ENCODE measurements around the gene H6PD.
A peak's percentile ranks its signal among the peaks of the same experiment; 100 is the strongest.

H6PD gene

DNA sequence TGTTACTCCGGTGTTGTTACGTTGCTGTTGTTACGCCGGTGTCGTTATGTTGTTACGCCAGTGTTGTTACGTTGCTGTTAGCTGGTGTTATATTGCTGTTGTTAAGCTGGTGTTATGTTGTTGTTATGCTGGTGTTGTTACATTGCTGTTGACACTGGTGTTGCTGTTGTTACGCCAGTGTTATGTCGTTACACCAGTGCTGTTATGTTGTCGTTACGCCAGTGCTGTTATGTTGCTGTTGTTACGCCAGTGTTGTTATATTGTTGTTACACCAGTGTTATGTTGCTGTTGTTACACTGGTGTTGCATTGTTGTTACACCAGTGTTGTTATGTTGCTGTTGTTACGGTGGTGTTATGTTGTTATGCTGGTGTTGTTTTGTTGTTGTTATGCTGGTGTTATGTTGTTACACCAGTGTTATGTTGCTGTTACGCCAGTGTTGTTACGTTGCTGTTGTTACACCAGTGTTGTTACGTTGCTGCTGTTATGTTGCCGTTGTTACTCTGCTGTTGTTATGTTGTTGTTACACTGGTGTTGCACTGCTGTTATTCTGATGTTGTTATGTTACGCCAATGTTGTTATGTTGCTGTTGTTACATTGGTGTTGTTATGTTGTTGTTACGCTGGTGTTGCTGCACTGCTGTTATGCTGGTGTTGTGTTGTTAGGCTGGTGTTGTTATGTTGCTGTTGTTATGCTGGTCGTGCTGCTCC, 25.6 kb downstream of the H6PD start:
- WGBS, 2 experiments (ENCODE audit: insufficient coverage in 2 of 2): 92 to 95% methylated on average over 15 to 19 of the region's 20 CpGs
- Histone ChIP-seq H3K9me3 (ENCODE audit: control insufficient read depth, low read length) (peaks cover 21% of the 10 kb centered on the region), H3K4me1 (ENCODE audit: control insufficient read depth, insufficient read depth, low read length, poor library complexity, severe bottlenecking) (no peaks in the 10 kb centered on the region), H3K36me3 (ENCODE audit: control insufficient read depth, insufficient read depth, low read length) (peaks cover 4% of the 10 kb centered on the region), H3K27ac (ENCODE audit: low read depth, low read length, severe bottlenecking) (no peak overlapping the region), H3K4me3 (ENCODE audit: extremely low read depth, insufficient read depth, low read length, poor library complexity, severe bottlenecking) (no peak overlapping the region)

DNA sequence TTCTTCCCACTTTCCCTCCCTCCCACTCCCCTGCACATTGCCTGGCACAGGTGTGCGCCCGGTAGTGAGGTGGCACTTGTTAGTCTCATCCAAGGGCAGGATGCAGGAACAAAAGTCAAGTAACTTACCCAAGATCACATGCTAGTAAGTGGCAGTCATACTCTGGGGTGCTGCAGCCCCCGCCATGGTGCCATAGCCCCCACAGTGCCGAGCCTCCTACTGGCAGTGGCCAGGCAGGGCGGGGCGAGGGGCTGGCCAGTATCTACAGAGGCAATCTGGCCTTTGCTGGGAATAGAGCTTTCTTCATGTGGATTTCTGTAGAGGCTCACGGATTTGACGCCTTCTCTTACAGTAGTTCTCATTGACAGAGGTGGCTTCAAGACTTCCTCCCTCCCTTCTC, 26.9 kb downstream of the H6PD start:
- peaks cover 4% of the 10 kb centered on the region for H3K36me3 ChIP-seq (ENCODE audit: control insufficient read depth, insufficient read depth, low read length)
- peaks cover 21% of the 10 kb centered on the region for H3K9me3 ChIP-seq (ENCODE audit: control insufficient read depth, low read length)
- no peak overlapping the region for H3K27ac ChIP-seq (ENCODE audit: low read depth, low read length, severe bottlenecking)
- WGBS, 2 experiments (ENCODE audit: insufficient coverage in 2 of 2): 88 to 95% methylated on average over 8 of the region's 8 CpGs
- H3K4me1 ChIP-seq (ENCODE audit: control insufficient read depth, insufficient read depth, low read length, poor library complexity, severe bottlenecking): peaks cover 8% of the 10 kb centered on the region
- H3K4me3 ChIP-seq (ENCODE audit: extremely low read depth, insufficient read depth, low read length, poor library complexity, severe bottlenecking): no peak overlapping the region

DNA sequence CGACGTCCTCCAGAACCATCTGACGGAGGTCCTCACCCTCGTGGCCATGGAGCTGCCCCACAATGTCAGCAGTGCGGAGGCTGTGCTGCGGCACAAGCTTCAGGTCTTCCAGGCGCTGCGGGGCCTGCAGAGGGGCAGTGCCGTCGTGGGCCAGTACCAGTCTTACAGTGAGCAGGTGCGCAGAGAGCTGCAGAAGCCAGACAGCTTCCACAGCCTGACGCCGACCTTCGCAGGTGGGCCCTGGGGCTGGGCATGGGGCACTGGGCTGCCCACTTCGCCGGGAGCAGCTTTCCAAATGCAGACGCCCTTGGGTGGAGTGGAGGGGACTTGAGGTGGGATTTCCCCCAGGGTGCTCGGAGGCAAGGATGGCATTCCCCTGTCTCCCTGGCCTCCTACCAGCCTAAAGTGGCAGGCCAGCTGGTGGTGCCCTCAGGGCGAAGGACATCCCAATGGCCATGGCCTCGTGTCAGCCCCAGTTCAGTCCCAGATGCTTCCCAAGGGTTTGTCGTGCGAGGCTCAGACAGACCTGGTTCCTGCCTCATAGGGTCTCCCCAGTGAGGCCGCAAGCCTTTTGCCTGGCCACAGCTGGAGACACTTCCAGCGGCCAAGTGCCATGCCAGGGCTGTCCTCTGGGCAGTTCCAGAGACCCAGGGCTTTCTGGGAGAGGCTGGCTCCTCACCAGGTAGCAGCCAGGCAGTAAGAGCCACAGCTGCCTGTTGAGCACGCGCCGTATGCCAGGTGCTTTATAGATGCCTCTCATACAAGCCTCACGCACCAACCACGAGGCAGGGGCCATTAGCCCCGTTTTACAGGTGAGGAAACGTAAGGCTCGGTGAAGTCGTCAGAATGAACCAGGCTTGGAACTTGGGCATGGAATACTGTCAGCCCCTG, 27.8 kb downstream of the H6PD start:
- Histone ChIP-seq H3K4me1 (ENCODE audit: control insufficient read depth, insufficient read depth, low read length, poor library complexity, severe bottlenecking) (peaks cover 9% of the 10 kb centered on the region), H3K36me3 (ENCODE audit: control insufficient read depth, insufficient read depth, low read length) (peaks cover 4% of the 10 kb centered on the region), H3K9me3 (ENCODE audit: control insufficient read depth, low read length) (peaks cover 21% of the 10 kb centered on the region), H3K27ac (ENCODE audit: low read depth, low read length, severe bottlenecking) (no peak overlapping the region), H3K4me3 (ENCODE audit: extremely low read depth, insufficient read depth, low read length, poor library complexity, severe bottlenecking) (no peak overlapping the region)
- 95 to 96% methylated on average over 30 to 32 of the region's 33 CpGs for WGBS, 2 experiments (ENCODE audit: insufficient coverage in 2 of 2)

DNA sequence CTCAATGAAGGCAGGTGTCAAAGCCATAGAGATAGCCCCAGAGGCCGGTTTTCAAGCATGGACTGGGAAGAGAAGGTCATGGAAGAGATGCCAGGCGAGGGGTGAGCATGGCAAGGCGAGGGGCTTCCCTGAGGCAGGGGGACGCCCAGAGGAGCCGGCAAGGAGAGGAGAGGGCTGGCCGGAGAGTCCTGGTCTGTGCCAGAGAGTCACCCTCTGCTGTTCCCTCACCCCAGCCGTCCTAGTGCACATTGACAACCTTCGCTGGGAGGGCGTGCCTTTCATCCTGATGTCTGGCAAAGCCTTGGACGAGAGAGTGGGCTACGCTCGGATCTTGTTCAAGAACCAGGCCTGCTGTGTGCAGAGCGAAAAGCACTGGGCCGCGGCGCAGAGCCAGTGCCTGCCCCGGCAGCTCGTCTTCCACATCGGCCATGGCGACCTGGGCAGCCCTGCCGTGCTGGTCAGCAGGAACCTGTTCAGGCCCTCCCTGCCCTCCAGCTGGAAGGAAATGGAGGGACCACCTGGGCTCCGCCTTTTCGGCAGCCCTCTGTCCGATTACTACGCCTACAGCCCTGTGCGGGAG, 28.8 kb downstream of the H6PD start:
- Histone ChIP-seq H3K9me3 (ENCODE audit: control insufficient read depth, low read length) (peaks cover 18% of the 10 kb centered on the region), H3K4me1 (ENCODE audit: control insufficient read depth, insufficient read depth, low read length, poor library complexity, severe bottlenecking) (peaks cover 9% of the 10 kb centered on the region), H3K4me3 (ENCODE audit: extremely low read depth, insufficient read depth, low read length, poor library complexity, severe bottlenecking) (no peak overlapping the region), H3K36me3 (ENCODE audit: control insufficient read depth, insufficient read depth, low read length) (peaks cover 4% of the 10 kb centered on the region), H3K27ac (ENCODE audit: low read depth, low read length, severe bottlenecking) (no peak overlapping the region)
- 94 to 96% methylated on average over 22 to 26 of the region's 26 CpGs for WGBS, 2 experiments (ENCODE audit: insufficient coverage in 2 of 2)

DNA sequence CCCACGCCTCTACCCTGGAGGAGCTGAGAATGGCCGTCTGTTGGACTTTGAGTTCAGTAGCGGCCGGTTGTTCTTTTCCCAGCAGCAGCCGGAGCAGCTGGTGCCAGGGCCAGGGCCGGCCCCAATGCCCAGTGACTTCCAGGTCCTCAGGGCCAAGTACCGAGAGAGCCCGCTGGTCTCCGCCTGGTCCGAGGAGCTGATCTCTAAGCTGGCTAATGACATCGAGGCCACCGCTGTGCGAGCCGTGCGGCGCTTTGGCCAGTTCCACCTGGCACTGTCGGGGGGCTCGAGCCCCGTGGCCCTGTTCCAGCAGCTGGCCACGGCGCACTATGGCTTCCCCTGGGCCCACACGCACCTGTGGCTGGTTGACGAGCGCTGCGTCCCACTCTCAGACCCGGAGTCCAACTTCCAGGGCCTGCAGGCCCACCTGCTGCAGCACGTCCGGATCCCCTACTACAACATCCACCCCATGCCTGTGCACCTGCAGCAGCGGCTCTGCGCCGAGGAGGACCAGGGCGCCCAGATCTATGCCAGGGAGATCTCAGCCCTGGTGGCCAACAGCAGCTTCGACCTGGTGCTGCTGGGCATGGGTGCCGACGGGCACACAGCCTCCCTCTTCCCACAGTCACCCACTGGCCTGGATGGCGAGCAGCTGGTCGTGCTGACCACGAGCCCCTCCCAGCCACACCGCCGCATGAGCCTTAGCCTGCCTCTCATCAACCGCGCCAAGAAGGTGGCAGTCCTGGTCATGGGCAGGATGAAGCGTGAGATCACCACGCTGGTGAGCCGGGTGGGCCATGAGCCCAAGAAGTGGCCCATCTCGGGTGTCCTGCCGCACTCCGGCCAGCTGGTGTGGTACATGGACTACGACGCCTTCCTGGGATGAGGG, 29.7 kb downstream of the H6PD start:
- peaks cover 4% of the 10 kb centered on the region for H3K36me3 ChIP-seq (ENCODE audit: control insufficient read depth, insufficient read depth, low read length)
- H3K4me1 ChIP-seq (ENCODE audit: control insufficient read depth, insufficient read depth, low read length, poor library complexity, severe bottlenecking): peaks cover 12% of the 10 kb centered on the region
- H3K27ac ChIP-seq (ENCODE audit: low read depth, low read length, severe bottlenecking): no peak overlapping the region
- H3K4me3 ChIP-seq (ENCODE audit: extremely low read depth, insufficient read depth, low read length, poor library complexity, severe bottlenecking): no peak overlapping the region
- 95 to 97% methylated on average over 46 to 47 of the region's 50 CpGs for WGBS, 2 experiments (ENCODE audit: insufficient coverage in 2 of 2)
- peaks cover 11% of the 10 kb centered on the region for H3K9me3 ChIP-seq (ENCODE audit: control insufficient read depth, low read length)

DNA sequence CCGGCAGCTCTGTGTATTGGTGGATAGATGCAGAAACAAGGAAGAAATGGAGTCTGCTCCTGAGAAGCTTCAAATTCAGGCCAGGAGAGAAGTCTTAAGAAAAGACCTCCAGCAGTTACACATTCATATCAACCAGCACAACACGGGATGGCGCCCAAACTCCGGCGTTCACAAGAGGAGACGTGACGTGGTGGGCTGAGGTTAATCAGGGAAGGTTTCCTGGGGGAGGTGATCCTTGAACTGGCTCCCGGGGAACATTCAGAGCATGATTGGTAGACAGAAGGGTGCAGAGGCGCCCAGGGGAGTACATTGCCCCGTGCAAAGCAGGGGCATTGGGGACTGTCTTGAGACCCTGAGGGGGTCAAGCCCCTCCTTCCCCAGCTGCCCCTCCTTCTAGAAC, 30.5 kb downstream of the H6PD start:
- 96% methylated on average over 8 to 9 of the region's 10 CpGs for WGBS, 2 experiments (ENCODE audit: insufficient coverage in 2 of 2)
- no peak overlapping the region for H3K27ac ChIP-seq (ENCODE audit: low read depth, low read length, severe bottlenecking)
- peaks cover 17% of the 10 kb centered on the region for H3K4me1 ChIP-seq (ENCODE audit: control insufficient read depth, insufficient read depth, low read length, poor library complexity, severe bottlenecking)

DNA sequence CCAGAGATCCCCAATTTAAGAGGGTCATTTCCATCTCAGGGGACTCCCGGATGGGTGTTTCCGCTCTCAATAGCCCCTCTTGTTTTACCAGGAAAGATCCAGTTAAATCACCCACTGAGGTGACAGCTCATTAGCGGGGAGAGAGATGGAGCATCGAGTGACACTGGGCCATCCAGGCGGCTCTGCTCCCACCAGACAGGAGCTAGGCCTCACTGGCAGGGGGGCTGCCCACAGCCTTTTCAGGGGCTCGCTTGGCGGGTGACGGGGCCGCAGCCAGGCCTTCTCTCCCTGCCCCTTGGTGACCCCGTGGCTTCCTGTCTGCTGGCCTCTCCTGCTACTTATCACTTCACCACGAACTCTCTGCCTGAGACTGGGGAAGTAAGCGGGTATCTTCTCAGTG, 31.4 kb downstream of the H6PD start:
- Histone ChIP-seq H3K27ac (ENCODE audit: low read depth, low read length, severe bottlenecking) (peak overlapping the region; percentile 36), H3K4me3 (ENCODE audit: extremely low read depth, insufficient read depth, low read length, poor library complexity, severe bottlenecking) (no peak overlapping the region), H3K4me1 (ENCODE audit: control insufficient read depth, insufficient read depth, low read length, poor library complexity, severe bottlenecking) (peaks cover 25% of the 10 kb centered on the region), H3K36me3 (ENCODE audit: control insufficient read depth, insufficient read depth, low read length) (peaks cover 4% of the 10 kb centered on the region), H3K9me3 (ENCODE audit: control insufficient read depth, low read length) (no peaks in the 10 kb centered on the region)
- 72 to 83% methylated on average over 5 to 7 of the region's 12 CpGs for WGBS, 2 experiments (ENCODE audit: insufficient coverage in 2 of 2)

More for the DNA sequence above, 30.5 kb downstream of the H6PD start:
- H3K36me3 ChIP-seq (ENCODE audit: control insufficient read depth, insufficient read depth, low read length): peaks cover 4% of the 10 kb centered on the region
- no peak overlapping the region for H3K4me3 ChIP-seq (ENCODE audit: extremely low read depth, insufficient read depth, low read length, poor library complexity, severe bottlenecking)
- peaks cover 3% of the 10 kb centered on the region for H3K9me3 ChIP-seq (ENCODE audit: control insufficient read depth, low read length)

DNA sequence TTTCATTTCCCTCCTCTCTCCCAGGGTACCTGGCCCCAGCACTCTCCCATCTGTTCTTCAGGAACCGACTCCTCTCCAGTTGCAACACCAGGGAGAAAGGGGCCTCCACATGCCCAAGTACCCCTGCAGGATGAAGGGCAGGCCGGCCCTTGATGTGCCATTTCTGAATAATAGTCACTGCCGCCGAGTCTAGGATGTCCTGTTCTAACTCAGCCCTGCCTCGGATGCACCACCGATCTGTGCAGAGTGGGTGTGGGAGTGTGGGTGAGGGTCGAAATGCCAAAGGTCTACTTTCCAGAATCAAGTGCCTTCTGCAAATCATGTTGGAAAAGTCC, 32.7 kb downstream of the H6PD start:
- 77 to 100% methylated on average over 2 to 5 of the region's 7 CpGs for WGBS, 2 experiments (ENCODE audit: insufficient coverage in 2 of 2)
- H3K36me3 ChIP-seq (ENCODE audit: control insufficient read depth, insufficient read depth, low read length): peaks cover 4% of the 10 kb centered on the region
- no peak overlapping the region for H3K27ac ChIP-seq (ENCODE audit: low read depth, low read length, severe bottlenecking)

DNA sequence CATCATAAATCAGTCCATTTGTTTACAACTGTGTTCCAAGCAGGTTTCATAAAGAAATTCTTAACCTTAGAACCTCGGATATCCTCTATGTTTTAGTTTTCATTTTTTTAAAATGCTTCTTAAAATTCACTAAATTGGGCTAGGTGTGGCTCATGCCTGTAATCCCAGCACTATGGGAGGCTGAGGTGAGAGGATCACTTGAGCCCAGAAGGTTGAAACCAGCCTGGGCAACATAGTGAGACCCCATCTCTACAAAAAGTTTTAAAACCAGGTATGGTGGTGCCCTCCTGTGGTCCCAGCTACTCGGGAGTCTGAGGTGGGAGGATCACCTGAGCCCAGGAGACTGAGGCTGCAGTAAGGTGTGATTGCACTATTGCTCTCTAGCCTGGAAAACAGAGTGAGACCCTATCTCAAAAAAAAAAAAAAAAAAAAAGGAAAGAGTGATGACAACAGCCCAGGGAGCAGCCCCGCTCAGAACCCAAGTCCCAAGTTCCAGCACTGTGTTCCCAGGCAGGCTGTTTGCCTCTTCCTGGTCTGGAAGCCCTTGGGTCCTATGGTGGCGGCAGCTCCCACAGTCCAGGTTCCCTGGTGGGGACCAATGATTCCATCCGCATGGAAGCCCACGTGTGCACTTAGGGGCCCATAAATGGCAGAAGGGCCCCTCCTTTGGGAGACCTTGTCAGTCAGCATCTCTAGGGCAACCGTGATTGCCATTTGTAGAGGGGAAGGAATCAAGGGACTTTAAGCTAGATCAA, 33.4 kb downstream of the H6PD start:
- 91 to 95% methylated on average over 5 of the region's 7 CpGs for WGBS, 2 experiments (ENCODE audit: insufficient coverage in 2 of 2)

More for the DNA sequence above, 32.7 kb downstream of the H6PD start:
- Histone ChIP-seq H3K4me3 (ENCODE audit: extremely low read depth, insufficient read depth, low read length, poor library complexity, severe bottlenecking) (no peak overlapping the region), H3K9me3 (ENCODE audit: control insufficient read depth, low read length) (no peaks in the 10 kb centered on the region), H3K4me1 (ENCODE audit: control insufficient read depth, insufficient read depth, low read length, poor library complexity, severe bottlenecking) (peaks cover 25% of the 10 kb centered on the region)

More for the DNA sequence above, 33.4 kb downstream of the H6PD start:
- H3K9me3 ChIP-seq (ENCODE audit: control insufficient read depth, low read length): no peaks in the 10 kb centered on the region
- no peak overlapping the region for H3K4me3 ChIP-seq (ENCODE audit: extremely low read depth, insufficient read depth, low read length, poor library complexity, severe bottlenecking)
- H3K36me3 ChIP-seq (ENCODE audit: control insufficient read depth, insufficient read depth, low read length): peaks cover 4% of the 10 kb centered on the region
- H3K27ac ChIP-seq (ENCODE audit: low read depth, low read length, severe bottlenecking): no peak overlapping the region
- peaks cover 25% of the 10 kb centered on the region for H3K4me1 ChIP-seq (ENCODE audit: control insufficient read depth, insufficient read depth, low read length, poor library complexity, severe bottlenecking)
